ENCODE data around the gene POU2F2. TPM values are rescaled to one million over a fixed set of nuclear protein-coding genes. Genes with fewer than 3 reads are reported as not detected.
"Not testable (repeated sequence)": the region's sequence is repeated elsewhere in the genome, so short reads cannot be mapped to it uniquely, and the experiment has no call there.

The POU2F2 gene
- polyA plus RNA-seq, 1 experiment = 2.2 TPM

DNA sequence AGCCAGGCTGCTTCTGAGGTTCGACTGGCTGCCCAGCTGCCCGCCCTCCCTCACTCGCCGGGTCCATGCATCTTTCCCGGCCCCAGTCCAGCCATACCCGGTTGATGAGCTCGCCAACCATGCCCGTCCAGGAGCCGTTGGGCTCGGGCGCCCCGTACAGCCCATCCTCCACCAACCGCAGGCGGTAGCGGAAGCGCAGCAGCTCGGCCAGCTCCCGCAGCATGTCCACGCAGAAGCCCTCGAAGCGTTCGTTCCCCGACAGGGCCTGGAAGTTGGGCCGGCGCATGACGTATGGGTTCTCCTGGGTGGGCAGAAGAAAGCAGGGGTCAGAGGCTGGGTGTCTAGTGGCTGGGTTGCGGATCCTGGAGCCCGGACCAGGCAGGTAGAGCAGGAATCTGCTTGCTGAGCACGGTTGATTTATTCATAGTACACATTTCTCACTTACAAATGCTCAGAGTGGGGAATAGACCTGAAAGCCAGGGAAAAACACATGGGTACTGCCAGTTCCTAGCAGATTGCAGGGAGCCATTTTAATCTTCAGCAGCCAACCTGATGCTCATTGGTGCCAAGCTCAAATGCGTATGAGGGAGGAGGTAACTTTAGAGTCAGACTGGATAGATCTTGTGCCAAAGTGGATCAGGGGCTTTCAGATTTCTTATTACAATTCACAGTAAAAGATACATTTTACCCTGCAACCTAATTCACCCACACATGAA lies 89.6 kb downstream of the POU2F2 start:
- POLR2A ChIA-PET = no interaction called here
- Histone ChIP-seq H3K27me3 (ENCODE audit: control insufficient read depth, insufficient read depth, low read length) (peaks cover 3% of the 10 kb centered on the region), H3K4me3 (ENCODE audit: low read depth, low read length) (no peak overlapping the region), H3K36me3 (ENCODE audit: control insufficient read depth, insufficient read depth, low read length) (no peaks in the 10 kb centered on the region)
- no peak for DNase-seq (ENCODE audit: low read depth)
- CTCF ChIA-PET = interaction anchor here (1.1 kb wide), 1 partner anchor 7 kb away, joined by 4 read pairs; no protein-coding TSS in a partner anchor
- TF ChIP-seq, protein P1, sequence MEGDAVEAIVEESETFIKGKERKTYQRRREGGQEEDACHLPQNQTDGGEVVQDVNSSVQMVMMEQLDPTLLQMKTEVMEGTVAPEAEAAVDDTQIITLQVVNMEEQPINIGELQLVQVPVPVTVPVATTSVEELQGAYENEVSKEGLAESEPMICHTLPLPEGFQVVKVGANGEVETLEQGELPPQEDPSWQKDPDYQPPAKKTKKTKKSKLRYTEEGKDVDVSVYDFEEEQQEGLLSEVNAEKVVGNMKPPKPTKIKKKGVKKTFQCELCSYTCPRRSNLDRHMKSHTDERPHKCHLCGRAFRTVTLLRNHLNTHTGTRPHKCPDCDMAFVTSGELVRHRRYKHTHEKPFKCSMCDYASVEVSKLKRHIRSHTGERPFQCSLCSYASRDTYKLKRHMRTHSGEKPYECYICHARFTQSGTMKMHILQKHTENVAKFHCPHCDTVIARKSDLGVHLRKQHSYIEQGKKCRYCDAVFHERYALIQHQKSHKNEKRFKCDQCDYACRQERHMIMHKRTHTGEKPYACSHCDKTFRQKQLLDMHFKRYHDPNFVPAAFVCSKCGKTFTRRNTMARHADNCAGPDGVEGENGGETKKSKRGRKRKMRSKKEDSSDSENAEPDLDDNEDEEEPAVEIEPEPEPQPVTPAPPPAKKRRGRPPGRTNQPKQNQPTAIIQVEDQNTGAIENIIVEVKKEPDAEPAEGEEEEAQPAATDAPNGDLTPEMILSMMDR (IDR thresholded peaks at IDR 0.05; ENCODE audit: insufficient read depth, low read depth, low read length) = no peak

DNA sequence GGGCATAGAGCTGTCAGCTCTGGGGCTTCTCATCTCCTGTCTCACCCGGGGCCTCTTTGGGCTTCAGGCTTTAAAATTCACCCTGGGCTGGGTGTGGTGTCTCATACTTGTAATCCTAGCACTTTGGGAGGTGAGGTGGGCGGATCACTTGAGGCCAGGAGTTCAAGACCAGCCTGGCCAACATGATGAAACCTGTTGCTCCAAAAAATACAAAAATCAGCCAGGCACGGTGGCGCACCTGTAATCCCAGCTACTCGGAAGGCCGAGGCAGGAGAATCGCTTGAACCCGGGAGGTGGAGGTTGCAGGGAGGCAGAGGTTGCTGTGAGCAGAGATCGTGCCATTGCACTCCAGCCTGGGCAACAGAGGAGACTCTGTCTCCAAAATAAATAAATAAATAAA lies 91.8 kb downstream of the POU2F2 start:
- H3K36me3 ChIP-seq (ENCODE audit: control insufficient read depth, insufficient read depth, low read length); H3K4me3 ChIP-seq (ENCODE audit: low read depth, low read length); DNase-seq (ENCODE audit: low read depth); H3K27me3 ChIP-seq (ENCODE audit: control insufficient read depth, insufficient read depth, low read length); POLR2A ChIA-PET: not testable (repeated sequence)
- CTCF ChIA-PET = interaction anchor here (1.5 kb wide), 1 partner anchor 83 kb away, joined by 4 read pairs; no protein-coding TSS in a partner anchor

DNA sequence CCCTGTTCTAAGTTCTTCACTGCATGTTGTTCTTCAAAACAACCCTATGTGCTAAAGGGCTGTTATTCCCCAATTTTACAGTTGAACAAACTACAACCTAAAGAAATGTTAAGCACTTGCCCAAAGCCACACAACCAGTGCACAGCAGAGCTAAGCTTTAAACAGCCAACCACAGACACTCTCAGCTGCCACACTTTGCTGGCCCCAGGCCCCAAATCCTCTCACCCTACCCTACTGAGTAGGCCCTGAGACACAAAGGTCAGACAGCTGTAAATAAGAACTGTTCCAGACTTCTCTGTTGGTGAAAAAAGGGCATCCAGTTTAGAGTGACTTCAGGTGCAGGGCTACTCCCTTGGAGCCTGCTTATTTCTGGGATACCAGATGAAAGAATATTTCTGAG lies 92.2 kb downstream of the POU2F2 start:
- TF ChIP-seq, protein P1 (IDR thresholded peaks at IDR 0.05; ENCODE audit: insufficient read depth, low read depth, low read length) = no peak
- Histone ChIP-seq H3K4me3 (ENCODE audit: low read depth, low read length) (no peak overlapping the region), H3K27me3 (ENCODE audit: control insufficient read depth, insufficient read depth, low read length) (peaks cover 3% of the 10 kb centered on the region), H3K36me3 (ENCODE audit: control insufficient read depth, insufficient read depth, low read length) (no peaks in the 10 kb centered on the region)
- CTCF ChIA-PET = no interaction called here
- POLR2A ChIA-PET = no interaction called here
- DNase-seq (ENCODE audit: low read depth) = no peak

DNA sequence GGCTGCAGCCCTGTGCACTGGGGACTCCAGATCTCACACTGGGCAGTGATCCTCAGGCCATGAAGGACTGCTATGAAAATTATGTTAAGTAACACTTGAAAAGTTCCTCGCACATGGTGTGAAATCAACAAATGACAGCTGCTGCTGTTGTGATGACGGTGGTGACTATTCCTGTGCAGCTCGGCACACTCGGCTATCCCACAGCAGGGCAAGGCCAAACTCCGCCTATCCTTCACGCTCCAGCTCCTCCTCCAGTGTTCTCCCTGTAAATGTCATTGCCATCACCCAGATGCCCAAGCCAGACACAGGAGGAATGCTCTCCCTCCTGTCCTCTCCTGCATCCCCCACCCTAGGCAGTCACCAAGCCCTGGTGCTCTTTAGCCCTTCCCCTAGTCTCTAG lies 93.6 kb downstream of the POU2F2 start:
- Histone ChIP-seq H3K27me3 (ENCODE audit: control insufficient read depth, insufficient read depth, low read length) (peaks cover 3% of the 10 kb centered on the region), H3K4me3 (ENCODE audit: low read depth, low read length) (no peak overlapping the region), H3K36me3 (ENCODE audit: control insufficient read depth, insufficient read depth, low read length) (no peaks in the 10 kb centered on the region)
- ChIA-PET CTCF (interaction anchor here (0.6 to 1.9 kb wide), 3 partner anchors 10 to 40 kb away, joined by 3 to 14 read pairs (median 3); no protein-coding TSS in a partner anchor), POLR2A (no interaction called here)
- no peak for DNase-seq (ENCODE audit: low read depth)
- TF ChIP-seq, protein P1 (IDR thresholded peaks at IDR 0.05; ENCODE audit: insufficient read depth, low read depth, low read length) = no peak

DNA sequence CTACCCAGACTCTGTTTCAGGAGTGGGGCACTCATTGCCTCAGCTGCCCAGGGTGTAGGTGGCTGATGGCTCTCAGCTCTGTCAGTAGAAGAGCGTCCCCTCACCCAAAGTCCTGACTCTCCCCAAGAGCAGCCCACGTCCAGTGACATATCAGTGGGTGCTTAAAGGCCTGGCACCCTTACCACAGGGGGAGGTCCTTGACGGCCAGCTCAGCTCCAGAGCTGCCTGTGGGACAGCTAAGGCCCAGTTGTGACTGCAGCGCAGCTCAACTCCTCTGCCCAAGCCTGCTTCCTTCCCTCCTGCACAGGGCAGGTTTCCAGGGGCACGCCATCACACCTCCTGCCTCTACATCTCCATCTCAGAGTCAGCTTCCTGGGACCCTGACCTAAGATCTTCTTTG lies 94.6 kb downstream of the POU2F2 start:
- CTCF ChIA-PET = interaction anchor here (0.7 to 1.9 kb wide), 3 partner anchors 9 to 39 kb away, joined by 3 to 14 read pairs (median 4); no protein-coding TSS in a partner anchor
- POLR2A ChIA-PET = no interaction called here
- TF ChIP-seq, protein P1 (IDR thresholded peaks at IDR 0.05; ENCODE audit: insufficient read depth, low read depth, low read length) = no peak
- no peaks in the 10 kb centered on the region for H3K36me3 ChIP-seq (ENCODE audit: control insufficient read depth, insufficient read depth, low read length)
- H3K4me3 ChIP-seq (ENCODE audit: low read depth, low read length) = no peak overlapping the region
- DNase-seq (ENCODE audit: low read depth) = no peak
- peaks cover 3% of the 10 kb centered on the region for H3K27me3 ChIP-seq (ENCODE audit: control insufficient read depth, insufficient read depth, low read length)

Small RNA genes lying within 50 kb of the gene (small RNA-seq; reads per million reads assigned to genes)
- gene MIR4323 (ENCODE audit: insufficient read length, low read depth, low replicate concordance) = not detected

Other genes with a start within 250 kb of the POU2F2 start
- 24.4 and 41.0 TPM in 2 replicates for gene ARHGEF1, start 249.3 kb downstream of the POU2F2 start, polyA plus RNA-seq (2011; rRNA removed)
- gene ERFL, start 204.0 kb downstream of the POU2F2 start, polyA plus RNA-seq (2011; rRNA removed) = 0.04 TPM in 2 replicates
- gene RABAC1, start 173.1 kb downstream of the POU2F2 start, polyA plus RNA-seq (2011; rRNA removed) = 302 and 361 TPM in 2 replicates
- 0.11 and 0.32 TPM in 2 replicates for gene ATP1A3, start 138.2 kb downstream of the POU2F2 start, polyA plus RNA-seq (2011; rRNA removed)
- gene GRIK5, start 62.2 kb downstream of the POU2F2 start, polyA plus RNA-seq (2011; rRNA removed) = 0.06 and 0.10 TPM in 2 replicates
- gene ZNF574, start 56.3 kb downstream of the POU2F2 start, polyA plus RNA-seq (2011; rRNA removed) = 5.6 and 10.4 TPM in 2 replicates
- 19.1 and 30.4 TPM in 2 replicates for gene DEDD2, start 85.2 kb upstream of the POU2F2 start, polyA plus RNA-seq (2011; rRNA removed)
- 4.8 and 5.9 TPM in 2 replicates for gene ZNF526, start 87.9 kb upstream of the POU2F2 start, polyA plus RNA-seq (2011; rRNA removed)
- 27.7 and 36.1 TPM in 2 replicates for gene GSK3A, start 110.2 kb upstream of the POU2F2 start, polyA plus RNA-seq (2011; rRNA removed)
- 47.4 and 51.4 TPM in 2 replicates for gene ERF, start 122.7 kb upstream of the POU2F2 start, polyA plus RNA-seq (2011; rRNA removed)
- gene CIC, start 136.8 kb upstream of the POU2F2 start, polyA plus RNA-seq (2011; rRNA removed) = 3.5 and 7.0 TPM in 2 replicates
- gene PRR19, start 169.7 kb upstream of the POU2F2 start, polyA plus RNA-seq (2011; rRNA removed) = 0.43 and 0.93 TPM in 2 replicates
- 24.7 and 35.7 TPM in 2 replicates for gene PAFAH1B3, start 170.2 kb upstream of the POU2F2 start, polyA plus RNA-seq (2011; rRNA removed)
- 0.07 TPM in 1 of 2 replicates, not detected in the other for gene TMEM145, start 180.9 kb upstream of the POU2F2 start, polyA plus RNA-seq (2011; rRNA removed)
- 6.8 and 9.6 TPM in 2 replicates for gene MEGF8, start 193.2 kb upstream of the POU2F2 start, polyA plus RNA-seq (2011; rRNA removed)

All from BJ (cell line).